Body of pancreas (tissue), 4 donors: ENCODE measurements around the gene ADGRL2.

Source experiments
- CTCF ChIP-seq, 7 experiments: fragments of 450-650 bp in 4 of 7; fragments of 200-600 bp in 3 of 7; sonication (generic) in 3 of 7; IDR thresholded peaks; one replicate each; pipeline ENCODE4 v1.5.1; 2016 to 2019; ENCODE audit warnings: antibody characterized with exemption in 7 of 7
- POLR2A ChIP-seq, 3 donors: fragments of 450-650 bp; IDR thresholded peaks; one replicate each; pipeline ENCODE4 v1.6.1; 2016; ENCODE audit warnings: antibody characterized with exemption in 3 of 3, mild to moderate bottlenecking in 2 of 3

DNA sequence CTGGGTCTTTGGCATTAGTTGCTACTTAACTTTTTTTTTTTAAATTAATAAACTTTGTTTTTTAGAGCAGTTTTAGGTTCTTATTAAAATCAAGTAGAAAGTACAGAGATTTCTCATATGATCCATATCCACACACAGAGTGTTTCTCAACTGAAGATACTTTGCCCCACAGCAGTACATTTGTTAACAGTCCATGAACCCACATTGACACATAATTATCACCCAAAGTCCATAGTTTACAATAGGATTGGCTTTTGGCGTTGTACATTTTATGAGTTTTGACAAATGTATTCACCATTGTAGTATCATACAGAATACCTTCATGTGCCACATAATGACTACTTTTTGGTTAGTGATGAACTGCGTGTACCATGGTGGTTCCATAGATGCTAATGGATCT, 106.8 kb downstream of the ADGRL2 start:
- no peak for TF ChIP-seq POLR2A (IDR thresholded peaks at IDR 0.05)
- TF ChIP-seq CTCF (IDR thresholded peaks at IDR 0.05) = no peak
